Mammary epithelial cell (primary cell): Measurements from ENCODE around the gene RPUSD1.

Experiments
- EZH2 ChIP-seq: IDR thresholded peaks from 2 replicates; pipeline ENCODE4 v1.6.1; 2012; ENCODE audit warnings: low read length, inconsistent platforms, borderline replicate concordance
- TF ChIP-seq, protein P1 (sequence below), 2 donors: IDR thresholded peaks in 1 of 2; conservative IDR thresholded peaks in 1 of 2; 2 replicates each; pipeline ENCODE4 v1.5.1; 2011 to 2012; ENCODE audit warnings: inconsistent platforms in 2 of 2, low read length in 2 of 2, mild to moderate bottlenecking in 2 of 2, control low read depth in 1 of 2, low read depth in 1 of 2; ENCODE audit not compliant: insufficient read depth in 1 of 2; ENCODE audit errors: extremely low read depth in 1 of 2

- TF ChIP-seq, protein P1, sequence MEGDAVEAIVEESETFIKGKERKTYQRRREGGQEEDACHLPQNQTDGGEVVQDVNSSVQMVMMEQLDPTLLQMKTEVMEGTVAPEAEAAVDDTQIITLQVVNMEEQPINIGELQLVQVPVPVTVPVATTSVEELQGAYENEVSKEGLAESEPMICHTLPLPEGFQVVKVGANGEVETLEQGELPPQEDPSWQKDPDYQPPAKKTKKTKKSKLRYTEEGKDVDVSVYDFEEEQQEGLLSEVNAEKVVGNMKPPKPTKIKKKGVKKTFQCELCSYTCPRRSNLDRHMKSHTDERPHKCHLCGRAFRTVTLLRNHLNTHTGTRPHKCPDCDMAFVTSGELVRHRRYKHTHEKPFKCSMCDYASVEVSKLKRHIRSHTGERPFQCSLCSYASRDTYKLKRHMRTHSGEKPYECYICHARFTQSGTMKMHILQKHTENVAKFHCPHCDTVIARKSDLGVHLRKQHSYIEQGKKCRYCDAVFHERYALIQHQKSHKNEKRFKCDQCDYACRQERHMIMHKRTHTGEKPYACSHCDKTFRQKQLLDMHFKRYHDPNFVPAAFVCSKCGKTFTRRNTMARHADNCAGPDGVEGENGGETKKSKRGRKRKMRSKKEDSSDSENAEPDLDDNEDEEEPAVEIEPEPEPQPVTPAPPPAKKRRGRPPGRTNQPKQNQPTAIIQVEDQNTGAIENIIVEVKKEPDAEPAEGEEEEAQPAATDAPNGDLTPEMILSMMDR (conservative IDR thresholded peaks at IDR 0.05 in 1 of 2, IDR thresholded peaks at IDR 0.05 in 1 of 2; ENCODE audit: extremely low read depth in 1 of 2, insufficient read depth in 1 of 2, low read depth in 1 of 2, low read length in 2 of 2) = no peak
- TF ChIP-seq EZH2 = no peak
Measured at GRCh38 chr16:836221-836620, 48.0 kb upstream of the RPUSD1 start.
